Right renal cortex interstitium (tissue), 3 donors: Measurements from ENCODE around the gene STX19. TPM values are rescaled to one million over a fixed set of nuclear protein-coding genes. Genes with fewer than 3 reads are reported as not detected.
A peak's percentile ranks its signal among the peaks of the same experiment; 100 is the strongest.
"Not testable (repeated sequence)": the region's sequence is repeated elsewhere in the genome, so short reads cannot be mapped to it uniquely, and the experiment has no call there.

Experiments used
- DNase-seq, 3 donors: peaks; one replicate each; pipeline ENCODE4 v3.0.0-alpha.2; 2013; ENCODE audit warnings: low read depth in 3 of 3, low spot score in 2 of 3
- polyA plus RNA-seq, 3 donors: library from polyadenylated mRNA; unstranded; fragments of 120-200 nt; gene quantifications; one replicate each; pipeline ENCODE4 v1.2.1, GENCODE V29; 2013; ENCODE audit not compliant: insufficient read length in 3 of 3

The STX19 gene
- polyA plus RNA-seq, 3 donors: 0.31 to 0.32 TPM; not detected in 1

GRCh38 chr3:93981649-93982048 is 46.7 kb downstream of the STX19 start:
- no peak for DNase-seq

- DNase-seq: peak; percentile 88 to 96 (median 92)
These were observed 48.3 kb downstream of the STX19 start, which contains the start of gene ARL13B for GRCh38 chr3:93979850-93980676. Gene ARL13B (plus strand): TSS chr3:93980155. CDS start chr3:93980424, 269 bp downstream.

- DNase-seq: peak in 1 of 3 donors; percentile 68
These were observed 55.0 kb downstream of the STX19 start, which contains the start of gene PROS1 for GRCh38 chr3:93973131-93974126. Gene PROS1 (minus strand): TSS chr3:93973896. CDS start chr3:93973749, 147 bp downstream.

GRCh38 chr3:93969997-93970396 is 58.4 kb downstream of the STX19 start:
- DNase-seq: no peak

- DNase-seq: no peak
These were observed 59.0 kb downstream of the STX19 start for GRCh38 chr3:93969443-93969842.

- not testable (repeated sequence) for DNase-seq
These were observed 63.3 kb downstream of the STX19 start for GRCh38 chr3:93965106-93965505.

Other genes starting within 250 kb of the STX19 start
- gene PROS1, start 54.7 kb downstream of the STX19 start, polyA plus RNA-seq: 10 to 100 TPM; 38.5 to 45.1 (median 42.4) TPM
- 10 to 100 TPM; 19.3 to 21.3 (median 21.2) TPM for gene ARL13B, start 48.4 kb downstream of the STX19 start, polyA plus RNA-seq
- 10 to 100 TPM; 10.8 to 12.6 (median 11.2) TPM for gene DHFR2, start 34.3 kb upstream of the STX19 start, polyA plus RNA-seq
- gene NSUN3, start 34.5 kb upstream of the STX19 start, polyA plus RNA-seq: 10 to 100 TPM; 10.8 to 14.4 (median 12.7) TPM